HG03066 (cell line): ENCODE data around the gene TBCA.
"Not testable (repeated sequence)": the region's sequence is repeated elsewhere in the genome, so short reads cannot be mapped to it uniquely, and the experiment has no call there.

Experiments
- ATAC-seq: cut with Tn5 transposase; IDR thresholded peaks from one replicate; pipeline ENCODE4 v1.9.1; 2021; ENCODE audit warnings: low read depth; ENCODE audit not compliant: unreplicated experiment

TBCA gene

DNA sequence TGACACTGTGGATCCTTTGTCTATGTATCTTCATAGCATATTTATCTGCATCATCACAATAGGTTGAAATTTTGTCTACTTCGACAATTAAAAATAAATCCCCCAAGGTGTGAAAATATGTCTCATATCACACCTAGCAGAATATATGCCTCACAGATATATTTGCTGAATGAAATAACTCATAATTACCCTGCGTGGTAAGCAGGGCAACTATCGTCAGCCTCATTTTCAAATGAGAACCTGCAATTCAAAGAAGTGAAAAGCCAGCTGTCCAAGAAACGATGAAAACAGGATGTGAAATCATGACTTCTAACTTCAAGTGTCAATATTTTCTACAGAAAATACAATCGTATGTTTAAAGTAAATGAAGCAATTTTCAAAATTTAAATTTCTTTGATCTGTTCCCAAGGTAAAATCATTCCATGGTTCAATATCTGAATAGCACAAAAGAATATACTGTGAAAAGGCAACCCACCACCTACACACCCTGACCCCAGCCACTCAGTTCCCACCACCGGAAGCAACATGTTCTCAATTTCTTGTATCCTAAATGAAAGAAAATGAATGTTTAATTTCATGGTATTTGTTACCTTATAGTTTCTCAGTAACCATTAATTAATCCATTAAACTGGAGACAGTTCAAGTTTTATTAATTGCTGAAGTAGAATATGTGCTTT is 57.1 kb downstream of the TBCA start:
- ATAC-seq: peak; percentile 79

DNA sequence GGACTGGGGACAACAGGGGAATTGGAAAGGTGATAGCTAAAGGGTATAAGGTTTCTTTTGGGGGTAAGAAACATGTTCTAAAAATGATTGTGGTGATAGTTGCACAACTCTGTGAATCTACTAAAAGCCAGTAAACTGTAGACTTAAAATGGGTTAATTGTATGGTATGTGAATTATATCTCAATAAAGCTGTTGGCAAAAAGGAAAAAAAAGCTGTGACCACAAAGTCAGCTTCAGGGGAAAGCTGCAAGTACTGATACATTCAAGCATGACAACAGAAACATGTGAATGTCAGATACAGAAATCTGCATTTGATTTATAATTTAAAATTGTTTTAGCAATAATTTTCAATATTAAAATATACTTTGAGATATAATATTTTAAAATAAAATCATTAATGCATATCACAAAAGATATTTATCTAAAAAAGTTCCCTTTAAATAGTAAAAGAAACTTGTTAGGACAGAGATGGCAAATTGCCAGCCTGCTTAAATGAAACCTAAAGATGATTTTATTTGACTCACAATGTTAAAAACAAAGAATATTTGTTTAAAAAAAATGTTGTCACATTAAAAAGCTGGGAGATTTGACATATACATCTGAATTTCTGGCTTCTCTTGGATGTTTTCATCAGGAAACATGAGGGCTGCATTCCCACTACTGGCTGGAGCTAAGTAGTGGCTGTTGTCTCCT is 66.0 kb downstream of the TBCA start:
- ATAC-seq: no peak

DNA sequence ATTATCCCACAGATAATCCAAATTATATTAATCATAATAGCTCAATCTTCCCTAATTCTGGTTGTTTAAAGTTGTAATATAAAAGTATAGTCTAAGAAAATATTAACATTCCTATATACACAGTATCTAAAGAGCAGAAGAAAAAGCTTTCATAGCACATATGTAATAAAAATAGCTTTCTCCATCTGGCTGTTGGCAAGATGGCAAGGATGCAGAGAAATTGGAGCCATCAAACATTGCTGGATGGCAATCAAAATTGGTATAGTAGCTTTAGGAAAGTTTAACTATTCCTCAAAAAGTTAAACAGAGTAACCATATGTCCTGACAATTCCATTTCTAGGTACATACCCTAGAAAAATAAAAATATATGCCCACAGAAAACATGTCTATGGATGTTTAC is 66.8 kb downstream of the TBCA start:
- ATAC-seq: no peak

DNA sequence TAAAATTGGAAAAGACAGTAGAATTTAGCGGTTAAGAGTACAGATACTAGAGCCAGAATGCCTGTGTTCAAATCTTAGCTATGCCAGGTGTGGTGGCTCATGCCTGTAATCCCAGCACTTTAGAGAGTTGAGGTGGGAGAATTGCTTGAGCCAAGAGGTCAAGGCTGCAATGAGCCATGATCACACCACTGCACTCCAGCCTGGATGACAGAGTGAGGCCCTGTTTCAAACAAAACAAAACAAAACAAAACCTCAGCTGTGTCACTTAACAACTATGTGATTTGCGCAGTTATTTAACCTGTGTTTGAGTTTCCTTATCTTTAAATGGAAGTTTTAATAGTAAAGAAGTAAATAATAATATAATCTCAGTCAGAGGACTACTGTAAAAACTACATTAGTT is 68.3 kb downstream of the TBCA start:
- ATAC-seq: no peak

DNA sequence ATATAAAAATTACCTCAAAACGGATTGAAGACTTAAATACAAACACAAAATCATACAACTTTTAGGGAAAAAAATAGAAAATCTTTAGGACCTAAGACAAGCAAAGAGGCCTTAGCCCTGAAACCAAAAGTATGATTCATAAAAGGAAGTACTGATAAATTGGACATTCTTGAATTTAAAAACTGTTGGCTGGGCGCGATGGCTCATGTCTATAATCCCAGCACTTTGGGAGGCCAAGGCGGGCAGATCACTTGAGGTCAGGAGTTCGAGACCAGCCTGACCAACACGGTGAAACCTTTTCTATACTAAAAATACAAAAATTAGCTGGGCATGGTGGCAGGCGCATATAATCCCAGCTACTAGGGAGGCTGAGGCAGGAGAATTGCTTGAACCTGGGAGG is 76.6 kb downstream of the TBCA start:
- ATAC-seq: not testable (repeated sequence)

DNA sequence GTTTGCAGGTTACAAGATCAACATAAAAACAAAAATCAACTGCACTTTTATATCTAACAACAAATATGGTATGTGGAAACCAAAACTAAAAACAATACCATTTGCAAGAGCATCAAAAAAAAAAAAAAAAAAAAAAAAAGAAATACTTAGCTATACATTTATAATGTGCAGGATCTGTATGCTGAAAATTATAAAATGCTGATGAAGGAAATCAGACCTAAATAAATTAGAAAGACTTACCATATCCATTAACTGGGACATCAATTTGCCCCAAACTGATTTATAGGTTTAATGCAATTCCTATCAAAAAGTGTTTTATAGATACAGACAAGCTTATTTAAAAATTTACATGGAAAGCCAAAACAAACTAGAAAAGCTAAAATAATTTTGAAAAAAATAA is 77.2 kb downstream of the TBCA start:
- ATAC-seq: no peak

DNA sequence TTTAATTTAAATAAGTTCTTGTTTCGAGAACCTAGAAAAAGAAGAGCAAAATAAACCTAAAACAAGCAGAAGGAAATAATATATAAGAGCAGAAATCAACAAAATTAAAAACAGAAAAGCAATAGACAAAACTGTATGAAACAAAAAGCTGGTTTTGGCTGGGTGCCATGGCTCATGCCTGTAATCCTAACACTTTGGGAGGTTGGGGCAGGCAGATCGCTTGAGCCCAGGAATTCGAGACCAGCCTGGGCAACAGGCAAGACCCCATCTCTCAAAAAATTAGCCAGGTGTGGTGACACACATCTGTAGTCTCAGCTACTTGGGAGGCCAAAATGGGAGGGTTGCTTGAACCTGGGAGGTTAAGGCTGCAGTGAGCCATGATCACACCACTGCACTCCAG is 78.4 kb downstream of the TBCA start:
- ATAC-seq: no peak

DNA sequence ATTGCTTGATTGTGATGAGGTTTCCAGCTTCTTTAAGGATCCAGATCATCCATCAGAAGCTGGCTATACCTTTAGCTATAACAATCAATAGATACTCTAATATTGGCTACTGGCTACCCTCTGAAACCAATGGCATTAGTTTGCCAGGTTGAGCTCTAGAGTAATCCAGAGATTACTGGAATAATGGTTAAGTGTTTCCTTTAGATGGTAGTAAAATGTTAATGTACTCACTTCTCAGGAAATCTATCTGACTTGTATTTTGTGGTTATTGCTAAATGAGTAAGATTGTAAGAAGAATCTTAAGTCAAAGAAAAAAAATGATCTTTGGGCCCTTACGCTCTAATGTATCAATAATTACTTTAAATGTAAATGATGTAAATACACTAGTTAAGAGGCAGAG is 80.0 kb downstream of the TBCA start:
- ATAC-seq: no peak

DNA sequence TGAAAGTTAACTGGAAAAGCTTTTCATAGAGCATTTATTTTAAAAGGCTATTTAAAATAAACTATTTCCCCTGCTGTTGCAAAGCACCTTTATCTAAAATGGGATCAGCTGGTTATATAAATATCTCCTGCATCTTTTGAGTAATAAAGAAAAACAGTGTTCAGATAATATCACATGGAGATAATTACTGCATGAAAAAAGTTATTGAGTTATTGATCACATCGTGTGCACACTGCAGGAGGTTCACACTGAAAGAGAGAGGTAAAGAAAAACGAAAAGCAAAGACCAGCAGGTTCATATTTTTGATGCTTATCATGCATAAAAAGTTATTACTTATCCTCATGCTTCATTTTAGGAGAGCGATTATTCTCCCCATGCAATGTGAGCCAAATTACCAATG is 82.2 kb downstream of the TBCA start:
- ATAC-seq: no peak

DNA sequence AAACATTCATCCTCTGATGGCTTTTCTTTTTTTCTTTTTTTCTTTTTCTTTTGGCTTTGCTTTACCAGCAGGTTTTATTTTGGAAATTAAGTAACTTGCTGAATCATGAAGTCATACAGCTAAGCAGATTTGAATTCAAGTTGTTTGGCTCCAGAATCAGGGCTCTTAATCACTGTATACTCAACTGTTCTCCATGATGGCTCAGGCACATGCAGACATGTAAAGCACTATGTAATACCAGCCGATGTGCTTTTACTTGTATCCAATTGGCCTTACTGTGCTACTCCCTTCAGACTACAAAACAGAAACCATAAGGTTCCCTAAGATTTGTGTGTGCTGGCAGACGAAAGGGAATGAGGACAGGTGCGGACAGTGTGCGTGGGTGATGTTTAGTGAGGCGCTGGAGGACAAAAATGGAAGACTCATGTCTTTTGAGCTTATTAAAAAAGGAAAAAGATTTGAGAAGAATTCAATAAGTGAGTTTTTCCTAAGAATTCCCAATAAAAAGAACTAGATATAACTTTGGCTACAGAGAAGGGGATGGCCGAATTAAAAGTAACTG is 92.9 kb downstream of the TBCA start:
- no peak for ATAC-seq

DNA sequence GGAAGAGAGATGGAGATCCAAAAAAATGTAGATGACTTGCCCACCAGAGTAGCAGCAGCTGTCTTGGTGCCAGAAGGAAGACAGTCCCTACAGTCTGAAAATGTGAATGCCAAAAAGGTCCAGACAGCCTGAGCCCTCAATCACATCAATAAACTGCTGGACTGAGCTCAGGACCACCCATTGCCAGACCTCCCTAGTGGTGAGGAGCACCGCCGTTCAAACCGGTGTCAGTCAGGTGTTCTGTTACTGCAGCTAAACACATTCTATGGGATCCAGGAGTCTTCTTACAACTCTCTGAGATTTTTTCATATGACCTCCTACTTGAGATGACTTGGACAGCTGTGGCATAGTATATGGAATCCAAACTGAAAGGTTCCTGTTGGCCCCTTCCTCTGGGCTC is 105.6 kb downstream of the TBCA start:
- no peak for ATAC-seq

DNA sequence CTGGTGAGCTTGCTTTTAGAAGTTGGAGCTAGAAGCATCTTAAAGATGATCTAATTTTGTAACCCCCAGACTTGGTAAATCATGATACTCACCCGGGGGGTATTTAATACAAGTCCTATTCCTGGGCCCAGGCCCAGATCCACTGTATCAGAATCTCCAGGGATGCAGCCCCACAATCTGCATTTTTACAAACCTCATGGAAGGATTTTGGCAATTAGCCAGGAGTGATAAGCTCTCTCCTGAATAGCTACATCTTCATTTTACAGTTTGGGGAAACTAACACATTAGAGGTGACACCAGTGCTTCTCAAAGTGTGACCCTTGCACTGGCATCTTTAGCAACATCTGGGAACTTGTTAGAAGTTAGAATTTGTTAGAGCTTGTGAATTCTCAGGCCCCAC is 106.5 kb downstream of the TBCA start:
- no peak for ATAC-seq

DNA sequence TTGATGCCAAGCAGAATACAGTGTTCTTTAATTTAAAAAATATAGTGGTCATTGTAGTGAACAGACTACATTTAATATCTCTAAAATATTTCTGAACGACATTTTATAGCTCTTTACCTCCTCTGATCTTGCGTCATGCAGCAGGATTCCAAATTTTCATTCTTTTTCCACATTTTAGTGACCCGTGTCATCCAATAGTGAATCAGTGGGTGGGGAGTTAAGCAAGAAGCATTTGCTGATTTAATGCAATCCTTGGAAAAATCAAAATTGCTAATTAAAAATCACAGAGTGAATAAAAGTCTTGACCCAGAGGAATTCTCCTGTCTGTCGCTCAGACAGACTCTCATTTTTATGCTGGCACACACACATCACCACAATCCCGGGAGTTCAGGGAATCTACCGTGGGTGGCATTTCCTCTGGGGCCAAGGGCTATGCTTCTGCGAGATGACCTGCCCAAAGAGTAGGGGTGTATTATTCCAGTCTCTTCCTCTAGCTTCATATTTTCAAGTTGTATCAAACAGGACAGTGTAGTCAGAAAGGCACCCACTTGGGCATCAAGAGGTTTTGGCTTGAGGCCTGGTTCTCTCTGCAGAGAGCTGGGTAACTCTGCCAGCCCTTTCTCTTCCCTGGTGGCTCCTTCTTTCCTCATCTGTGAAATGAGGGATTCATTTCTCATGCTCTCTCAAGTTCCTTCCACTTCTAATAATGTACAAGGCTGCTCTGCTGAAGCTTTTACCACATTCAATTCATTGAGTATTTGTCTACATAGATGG is 112.9 kb downstream of the TBCA start:
- ATAC-seq: no peak

DNA sequence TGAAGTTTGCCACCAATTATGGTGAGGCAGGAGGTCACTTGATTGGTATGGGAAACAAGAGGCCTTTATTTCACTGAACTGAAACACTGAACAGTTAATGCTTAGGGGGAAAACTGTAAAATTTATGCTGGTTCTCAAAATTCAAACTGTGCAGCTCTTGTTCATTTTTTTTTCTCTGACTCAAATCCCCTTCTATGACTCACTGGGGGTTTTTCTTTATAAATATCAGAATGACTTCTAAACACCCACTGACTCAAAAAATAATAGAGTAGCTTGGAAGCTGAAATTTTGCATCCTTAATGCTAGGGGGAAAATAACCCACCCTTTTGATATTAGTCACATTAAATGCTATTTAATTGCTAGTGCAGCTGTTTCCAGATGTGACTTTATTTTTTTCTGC is 113.5 kb downstream of the TBCA start:
- no peak for ATAC-seq

DNA sequence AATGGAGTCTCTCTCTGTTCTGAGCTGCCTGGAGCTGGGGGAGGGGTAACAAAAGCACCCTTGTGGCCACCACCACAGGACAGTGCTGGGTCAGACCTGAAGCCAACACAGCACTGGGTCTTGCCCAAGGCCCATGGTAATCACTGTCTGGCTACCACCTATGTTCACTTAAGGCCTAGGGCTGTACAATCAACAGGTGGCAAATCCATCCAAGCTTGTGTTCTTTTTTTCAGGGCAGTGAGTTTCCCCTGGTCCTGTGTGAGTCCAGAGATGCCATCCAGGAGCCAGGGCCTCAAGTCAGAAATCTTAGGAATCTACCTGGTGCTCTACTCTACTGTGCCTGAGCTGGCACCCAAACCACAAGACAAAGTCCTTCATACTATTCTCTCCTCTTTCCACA is 117.5 kb downstream of the TBCA start:
- no peak for ATAC-seq

DNA sequence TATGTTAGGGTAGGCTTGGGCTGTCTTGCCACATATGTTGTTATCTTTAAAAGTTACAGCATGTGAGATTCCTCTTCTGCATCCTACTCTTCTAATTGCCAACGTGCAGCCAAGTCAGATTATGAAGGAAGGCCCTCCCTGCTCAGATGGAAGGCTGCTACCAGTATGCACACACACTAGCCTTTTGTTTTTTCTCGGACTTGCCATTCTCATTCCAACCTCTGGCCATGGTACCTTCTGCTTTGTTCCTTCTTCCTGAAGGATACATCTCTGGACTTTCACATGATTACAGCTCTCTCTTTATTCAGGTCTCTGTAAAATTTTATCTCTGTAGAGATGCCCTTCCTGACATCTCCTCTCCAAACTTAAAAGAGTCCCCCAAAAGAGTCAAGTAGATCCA is 124.8 kb downstream of the TBCA start:
- no peak for ATAC-seq

DNA sequence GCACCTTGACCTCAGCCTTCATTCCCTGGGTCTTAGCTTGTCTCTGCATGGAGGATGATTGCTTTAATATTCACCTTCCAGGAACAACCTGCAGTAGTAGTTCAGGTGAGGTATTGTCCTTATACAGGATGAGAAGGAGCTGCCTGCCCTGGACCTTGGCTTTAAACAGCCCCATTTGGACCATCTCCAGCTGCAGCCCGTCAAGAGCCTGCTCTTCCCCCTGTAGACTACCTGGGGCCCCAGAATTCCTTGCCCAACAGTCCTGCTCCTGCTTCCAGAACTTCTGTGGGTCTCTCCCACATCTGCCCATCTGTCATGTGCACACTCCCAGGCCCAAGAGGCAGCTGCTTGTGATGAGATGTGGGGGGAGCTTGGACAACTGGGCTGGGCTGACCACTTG is 125.5 kb downstream of the TBCA start:
- no peak for ATAC-seq

DNA sequence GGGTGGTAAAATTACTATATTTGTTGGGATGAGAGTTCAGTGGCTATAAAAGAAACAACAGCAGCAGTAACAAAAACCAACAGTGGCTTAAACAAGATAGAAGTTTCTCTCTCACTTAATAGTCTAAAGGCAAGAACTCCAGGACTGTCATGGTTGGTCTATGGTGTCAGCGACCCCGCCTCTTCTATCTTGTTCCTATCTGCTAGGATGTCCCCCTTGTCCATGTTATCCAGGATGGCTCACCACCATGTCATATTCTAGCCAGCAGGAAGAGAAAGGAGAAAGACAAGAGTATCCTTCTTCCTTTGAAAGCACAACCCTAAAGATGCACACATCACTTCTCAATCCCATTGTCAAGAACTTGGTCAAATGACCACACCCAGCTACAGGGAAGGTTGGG is 126.4 kb downstream of the TBCA start:
- no peak for ATAC-seq

DNA sequence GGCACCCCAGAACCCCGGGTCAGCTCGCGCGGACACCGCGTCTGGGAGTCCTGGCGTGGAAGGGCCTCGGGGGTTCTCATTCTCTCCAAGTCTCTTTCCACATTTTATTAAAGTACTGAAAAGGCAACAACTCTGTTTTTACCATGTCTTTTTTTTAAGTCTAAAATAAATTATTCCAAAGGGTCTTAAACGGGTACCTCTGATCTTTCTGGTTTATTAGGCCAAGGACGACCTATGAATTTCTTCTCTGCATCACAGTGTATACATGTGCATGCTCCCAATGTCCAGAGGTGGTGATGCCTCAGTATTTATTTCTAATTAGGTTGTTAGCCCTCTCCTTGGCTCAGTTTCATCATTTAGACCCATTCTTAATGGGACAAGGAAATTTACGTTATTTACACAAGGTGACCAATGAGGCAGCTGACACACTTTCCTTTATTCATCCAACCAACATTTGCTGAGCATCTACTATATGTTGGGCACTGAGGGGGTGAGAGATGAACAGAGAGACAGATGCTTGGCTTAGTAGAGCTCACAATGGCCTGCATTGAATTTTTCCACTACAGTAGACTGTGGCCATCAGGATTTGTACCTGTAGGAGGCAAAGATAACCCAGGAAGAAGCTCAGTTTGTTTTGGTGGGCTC is 130.0 kb downstream of the TBCA start:
- ATAC-seq: no peak

DNA sequence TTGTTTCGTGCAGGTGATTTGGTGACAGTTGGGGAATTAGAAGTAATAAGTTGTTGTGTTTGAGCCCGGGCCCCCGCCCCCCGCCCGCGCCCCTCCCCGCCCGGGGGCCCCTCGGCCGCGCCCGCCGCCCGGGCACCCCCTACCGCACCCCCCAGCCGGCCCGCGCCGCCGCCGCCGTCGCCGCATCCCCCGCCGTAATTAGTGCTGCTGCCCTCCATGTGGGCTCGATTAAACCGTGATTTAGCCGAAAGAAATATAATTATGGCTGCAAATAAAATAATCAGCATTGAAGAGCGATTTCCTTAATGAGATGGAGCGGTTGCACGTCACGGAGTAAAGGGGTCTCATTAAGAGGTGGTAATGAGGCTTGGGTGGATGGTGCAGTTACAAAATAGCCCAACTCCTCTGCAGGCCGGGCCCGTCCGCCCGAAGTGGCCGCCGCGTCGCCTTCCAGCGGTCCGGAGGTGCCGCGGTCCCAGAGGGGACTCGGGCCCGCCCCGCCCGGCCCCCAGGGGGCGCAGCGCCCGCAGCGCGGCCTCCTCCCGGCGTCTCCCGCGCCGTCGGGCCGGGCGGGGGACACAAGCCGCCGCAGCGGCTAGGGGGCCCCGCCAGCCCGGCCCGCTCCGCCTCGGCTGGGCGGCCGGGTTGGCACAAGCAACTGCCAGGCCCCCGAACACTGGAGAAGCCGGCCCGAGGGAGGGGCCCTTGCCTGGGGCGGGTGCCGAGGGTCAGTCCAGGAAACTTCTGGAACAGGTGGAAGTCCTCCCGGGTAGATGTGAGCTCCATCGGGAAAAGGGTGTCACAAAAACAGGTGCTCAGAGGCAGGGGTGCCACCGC is 130.8 kb downstream of the TBCA start:
- ATAC-seq: no peak
